Measurements from ENCODE around the gene MAD2L1BP. TPM values are rescaled to one million over a fixed set of nuclear protein-coding genes. Genes with fewer than 3 reads are reported as not detected.

MAD2L1BP gene
- total and polyA plus RNA-seq, 2 donors from 2014 or later = 19.0 to 31.0 TPM

DNA sequence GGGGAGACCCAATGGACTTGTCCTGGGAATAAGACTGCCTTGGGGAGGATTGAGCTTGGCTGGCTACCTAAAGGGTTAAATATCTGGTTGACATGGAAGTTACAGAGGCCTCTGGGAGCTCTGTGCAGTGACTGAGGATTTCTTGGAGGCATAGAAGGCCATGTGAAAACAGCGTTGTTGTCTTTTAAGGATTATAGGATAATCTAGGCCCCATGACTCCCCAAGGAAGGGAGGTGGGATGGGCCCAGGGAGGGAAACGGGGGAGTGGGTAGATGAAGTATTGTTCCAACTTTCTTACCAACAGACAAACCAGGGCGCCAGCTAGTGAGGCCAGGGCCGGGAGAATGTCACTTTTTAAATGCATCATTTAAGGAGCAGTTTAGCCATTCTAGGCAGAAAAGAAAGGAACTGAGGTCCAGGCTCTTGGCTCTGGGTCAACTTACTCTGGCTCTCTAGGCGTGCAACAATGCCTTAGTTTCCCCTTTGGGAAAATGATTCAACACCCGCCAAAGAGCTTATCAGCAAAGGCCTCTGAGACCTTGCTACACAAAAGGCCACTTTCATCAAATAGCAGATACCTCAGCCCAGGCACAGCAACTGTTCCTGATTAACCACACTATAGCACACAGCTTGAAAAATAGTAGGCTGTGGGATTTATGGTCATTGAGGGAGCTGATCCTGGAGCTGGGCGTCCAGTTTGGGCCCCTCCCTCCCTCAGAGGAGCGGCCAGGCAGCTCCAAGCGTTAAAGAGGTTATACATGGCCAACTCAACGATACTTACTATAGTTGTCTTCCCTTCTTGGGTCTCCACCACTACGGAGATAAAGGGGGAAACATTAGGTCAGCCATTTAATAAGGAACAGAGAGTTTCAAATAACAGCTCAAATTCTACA lies 44.9 kb downstream of the MAD2L1BP start:
- intact Hi-C loops (cut with DNase I) = no loop called here
- Histone ChIP-seq H3K9me3 (ENCODE audit: control insufficient read depth in 2 of 3, insufficient read depth in 1 of 3, low read length in 3 of 3) (no peaks in the 10 kb centered on the region), H3K36me3 (ENCODE audit: control insufficient read depth in 2 of 3, insufficient read depth in 3 of 3, low read length in 3 of 3) (peaks cover 4 to 46% (median 21%) of the 10 kb centered on the region in 3 donors)

DNA sequence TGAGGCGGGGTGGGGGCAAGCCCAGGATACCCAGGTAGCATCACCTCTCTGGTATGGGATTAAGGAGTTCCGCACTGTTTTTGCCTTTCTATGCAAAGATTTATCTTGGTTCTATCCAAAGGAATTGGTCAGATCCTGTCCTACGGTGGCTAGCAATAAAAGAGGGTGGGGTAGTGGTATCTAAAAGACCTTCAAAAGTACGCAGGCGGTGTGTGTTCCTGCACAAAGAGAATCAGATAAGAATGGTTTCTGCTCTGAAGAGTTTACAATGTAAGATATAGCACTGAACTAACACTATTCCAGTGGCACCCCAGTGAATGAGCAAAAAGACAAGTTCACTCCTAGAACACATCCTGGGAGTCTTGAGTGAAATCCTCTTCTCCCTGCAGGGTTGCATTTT lies 45.7 kb downstream of the MAD2L1BP start:
- no peaks in the 10 kb centered on the region for H3K4me1 ChIP-seq (ENCODE audit: control insufficient read depth in 2 of 3, insufficient read depth in 2 of 3, low read depth in 1 of 3, low read length in 3 of 3)
- H3K27me3 ChIP-seq (ENCODE audit: control insufficient read depth, insufficient read depth, low read length) = no peaks in the 10 kb centered on the region
- H3K9ac ChIP-seq (ENCODE audit: low read length in 3 of 3) = no peak overlapping the region
- H3K9me3 ChIP-seq (ENCODE audit: control insufficient read depth in 2 of 3, insufficient read depth in 1 of 3, low read length in 3 of 3) = no peaks in the 10 kb centered on the region
- intact Hi-C loops (cut with DNase I) = no loop called here
- H3K36me3 ChIP-seq (ENCODE audit: control insufficient read depth in 2 of 3, insufficient read depth in 3 of 3, low read length in 3 of 3) = peaks cover 4 to 43% (median 20%) of the 10 kb centered on the region in 3 donors
- FAIRE-seq (no peak), DNase-seq (no peak)
- no peak overlapping the region for H3K27ac ChIP-seq (ENCODE audit: low read depth in 2 of 2, low read length in 2 of 2)
- TF ChIP-seq, protein P1, sequence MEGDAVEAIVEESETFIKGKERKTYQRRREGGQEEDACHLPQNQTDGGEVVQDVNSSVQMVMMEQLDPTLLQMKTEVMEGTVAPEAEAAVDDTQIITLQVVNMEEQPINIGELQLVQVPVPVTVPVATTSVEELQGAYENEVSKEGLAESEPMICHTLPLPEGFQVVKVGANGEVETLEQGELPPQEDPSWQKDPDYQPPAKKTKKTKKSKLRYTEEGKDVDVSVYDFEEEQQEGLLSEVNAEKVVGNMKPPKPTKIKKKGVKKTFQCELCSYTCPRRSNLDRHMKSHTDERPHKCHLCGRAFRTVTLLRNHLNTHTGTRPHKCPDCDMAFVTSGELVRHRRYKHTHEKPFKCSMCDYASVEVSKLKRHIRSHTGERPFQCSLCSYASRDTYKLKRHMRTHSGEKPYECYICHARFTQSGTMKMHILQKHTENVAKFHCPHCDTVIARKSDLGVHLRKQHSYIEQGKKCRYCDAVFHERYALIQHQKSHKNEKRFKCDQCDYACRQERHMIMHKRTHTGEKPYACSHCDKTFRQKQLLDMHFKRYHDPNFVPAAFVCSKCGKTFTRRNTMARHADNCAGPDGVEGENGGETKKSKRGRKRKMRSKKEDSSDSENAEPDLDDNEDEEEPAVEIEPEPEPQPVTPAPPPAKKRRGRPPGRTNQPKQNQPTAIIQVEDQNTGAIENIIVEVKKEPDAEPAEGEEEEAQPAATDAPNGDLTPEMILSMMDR (IDR thresholded peaks at IDR 0.05; ENCODE audit: borderline replicate concordance, extremely low read depth, insufficient read depth) = no peak
- no peak overlapping the region for H3K4me3 ChIP-seq (ENCODE audit: low read length in 3 of 3)

More for the DNA sequence above, 44.9 kb downstream of the MAD2L1BP start:
- TF ChIP-seq, protein P1 (IDR thresholded peaks at IDR 0.05; ENCODE audit: borderline replicate concordance, extremely low read depth, insufficient read depth) = no peak
- FAIRE-seq (no peak), DNase-seq (no peak)
- Histone ChIP-seq H3K4me3 (ENCODE audit: low read length in 3 of 3) (no peak overlapping the region), H3K27ac (ENCODE audit: low read depth in 2 of 2, low read length in 2 of 2) (no peak overlapping the region), H3K9ac (ENCODE audit: low read length in 3 of 3) (no peak overlapping the region), H3K4me1 (ENCODE audit: control insufficient read depth in 2 of 3, insufficient read depth in 2 of 3, low read depth in 1 of 3, low read length in 3 of 3) (no peaks in the 10 kb centered on the region), H3K27me3 (ENCODE audit: control insufficient read depth, insufficient read depth, low read length) (no peaks in the 10 kb centered on the region)

DNA sequence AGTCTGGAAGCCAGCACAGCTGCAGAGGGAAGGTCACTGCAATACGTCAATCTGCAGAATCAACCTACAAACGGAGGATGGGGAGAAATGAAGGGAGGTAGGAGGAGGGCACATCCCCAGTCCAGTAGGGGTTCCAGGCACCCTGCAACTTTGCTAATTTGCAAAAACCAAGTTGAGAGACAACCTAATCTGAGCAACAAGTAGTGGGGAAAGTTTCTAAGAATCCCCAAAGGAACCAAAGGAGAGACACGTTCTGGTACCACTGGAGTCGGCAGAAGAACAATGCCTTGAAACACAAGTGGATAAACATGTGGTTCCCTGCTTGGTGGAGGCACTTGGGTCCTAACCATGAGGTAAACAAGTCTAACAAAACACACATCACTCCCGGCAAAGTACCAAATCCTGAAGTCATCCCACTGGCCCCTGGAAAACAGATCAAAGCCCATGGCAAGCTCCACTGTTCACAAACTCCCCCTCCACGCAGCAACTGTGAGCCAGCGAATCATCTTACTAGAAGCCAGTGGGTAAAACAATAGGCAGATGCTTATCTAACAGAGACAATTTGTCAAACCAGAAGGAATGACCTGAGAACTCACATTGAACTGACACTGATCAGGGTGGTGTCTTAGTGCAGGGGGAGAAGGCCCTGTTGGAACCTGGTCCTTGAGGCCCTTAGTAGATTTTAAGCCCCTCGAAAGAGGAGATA lies 47.2 kb downstream of the MAD2L1BP start:
- TF ChIP-seq, protein P1 (IDR thresholded peaks at IDR 0.05; ENCODE audit: borderline replicate concordance, extremely low read depth, insufficient read depth) = no peak
- intact Hi-C loops (cut with DNase I) = no loop called here
- Histone ChIP-seq H3K4me1 (ENCODE audit: control insufficient read depth in 2 of 3, insufficient read depth in 2 of 3, low read depth in 1 of 3, low read length in 3 of 3) (peaks cover 0 to 6% (median 4%) of the 10 kb centered on the region in 3 donors), H3K4me3 (ENCODE audit: low read length in 3 of 3) (no peak overlapping the region), H3K27ac (ENCODE audit: low read depth in 2 of 2, low read length in 2 of 2) (no peak overlapping the region), H3K9ac (ENCODE audit: low read length in 3 of 3) (no peak overlapping the region), H3K27me3 (ENCODE audit: control insufficient read depth, insufficient read depth, low read length) (no peaks in the 10 kb centered on the region), H3K36me3 (ENCODE audit: control insufficient read depth in 2 of 3, insufficient read depth in 3 of 3, low read length in 3 of 3) (peaks cover 2 to 28% (median 8%) of the 10 kb centered on the region in 3 donors), H3K9me3 (ENCODE audit: control insufficient read depth in 2 of 3, insufficient read depth in 1 of 3, low read length in 3 of 3) (no peaks in the 10 kb centered on the region)
- no peak for FAIRE-seq
- no peak for DNase-seq

Measured in kidney (tissue), 14 donors.